HCT116 (cell line): ENCODE data around the gene IGFBP2. TPM values are rescaled to one million over a fixed set of nuclear protein-coding genes. Genes with fewer than 3 reads are reported as not detected.

Experiments
- ATAC-seq: fragments of 200-7000 bp; cut with Tn5 transposase; 2 replicates; pipeline ENCODE4 v1.9.1; 2020; ENCODE audit warnings: mild to moderate bottlenecking, moderate library complexity
- BruUV-seq: library from RNA; stranded (reverse); fragments of 400-500 nt; replicated peaks from 2 replicates; lab custom pipeline; 2021; lab: Mats Ljungman, UMichigan
- CTCF ChIA-PET: fragments of 300-600 bp; sonication (Branson Sonifier 250); formaldehyde crosslinking; loops from one replicate; lab custom pipeline; 2021; ENCODE audit warnings: antibody characterized with exemption; lab: Charles Lee
- POLR2A ChIA-PET: fragments of 300-600, 350-600 bp; sonication (Branson Sonifier 250); formaldehyde crosslinking; loops from one replicate; lab custom pipeline; 2021; ENCODE audit warnings: antibody characterized with exemption; lab: Charles Lee
- RAD21 ChIA-PET, 2 experiments: fragments of 300-600 bp; sonication (Branson Sonifier 250); formaldehyde crosslinking; loops; one replicate each; lab custom pipeline; 2023; ENCODE audit warnings: low total read pairs in 2 of 2; ENCODE audit not compliant: uncharacterized antibody in 2 of 2, unreplicated experiment in 2 of 2, low non-redundant PET in 1 of 2; lab: Charles Lee
- DNase-seq: peaks from one replicate; pipeline ENCODE4 v3.0.0-alpha.2; 2010; ENCODE audit warnings: low read depth, low spot score
- H2AFZ ChIP-seq: fragments of 200-600 bp; shearing (Covaris generic), sonication (generic); 2 replicates; pipeline ENCODE4 v1.6.1; 2017; ENCODE audit warnings: low read depth, mixed run types, mixed read lengths, antibody characterized with exemption, low read length; ENCODE audit not compliant: poor library complexity, severe bottlenecking
- H3K27ac ChIP-seq: 2 replicates; pipeline ENCODE4 v1.5.1; 2012; ENCODE audit warnings: low read depth, low read length
- H3K27me3 ChIP-seq: fragments of 200-600 bp; sonication (generic); 2 replicates; pipeline ENCODE4 v1.6.1; 2016; ENCODE audit warnings: mixed run types, low read length, mixed read lengths; ENCODE audit not compliant: insufficient read depth
- H3K36me3 ChIP-seq, 2 experiments: fragments of 200-500 bp in 1 of 2; fragments of 200-600 bp in 1 of 2; sonication (Bioruptor generic) in 1 of 2; sonication (generic) in 1 of 2; 2 replicates each; pipeline versions ENCODE4 v1.5.1 to v1.6.1; 2014 to 2016; ENCODE audit warnings: low read length in 2 of 2, inconsistent platforms in 1 of 2, mixed read lengths in 1 of 2, mixed run types in 1 of 2; ENCODE audit not compliant: insufficient read depth in 2 of 2, control insufficient read depth in 1 of 2
- H3K4me1 ChIP-seq, 2 experiments: fragments of 200-600 bp in 1 of 2; sonication (generic) in 1 of 2; 2 replicates each; pipeline versions ENCODE4 v1.5.1 to v1.6.1; 2012 to 2017; ENCODE audit warnings: low read length in 2 of 2, inconsistent platforms in 1 of 2, mild to moderate bottlenecking in 1 of 2, mixed read lengths in 1 of 2, mixed run types in 1 of 2, moderate library complexity in 1 of 2; ENCODE audit not compliant: insufficient read depth in 2 of 2, control insufficient read depth in 1 of 2
- H3K4me2 ChIP-seq: fragments of 200-600 bp; sonication (generic); 2 replicates; pipeline ENCODE4 v1.6.1; 2017; ENCODE audit warnings: mixed run types, low read length, mixed read lengths
- H3K4me3 ChIP-seq, 2 experiments: fragments of 200-600 bp in 1 of 2; sonication (generic) in 1 of 2; replicated peaks in 1 of 2; 2 replicates each; pipeline ENCODE4 v1.5.1; 2011 to 2016; ENCODE audit warnings: low read length in 2 of 2, control low read depth in 1 of 2, low read depth in 1 of 2, mild to moderate bottlenecking in 1 of 2, mixed read lengths in 1 of 2, mixed run types in 1 of 2
- H3K79me2 ChIP-seq: fragments of 200-600 bp; sonication (generic); 2 replicates; pipeline ENCODE4 v1.6.1; 2017; ENCODE audit warnings: mild to moderate bottlenecking, mixed run types, low read length, moderate library complexity, mixed read lengths; ENCODE audit not compliant: insufficient read depth
- H3K9ac ChIP-seq: fragments of 200-600 bp; sonication (generic); 2 replicates; pipeline ENCODE4 v1.6.1; 2016; ENCODE audit warnings: low read length, mixed read lengths
- H3K9me2 ChIP-seq: fragments of 200-600 bp; sonication (generic), shearing (Covaris generic); 2 replicates; pipeline ENCODE4 v1.6.1; 2017; ENCODE audit warnings: mixed run types, mild to moderate bottlenecking, moderate library complexity; ENCODE audit not compliant: insufficient read depth
- H3K9me3 ChIP-seq, 2 experiments: fragments of 200-500 bp in 1 of 2; fragments of 200-600 bp in 1 of 2; sonication (Bioruptor generic) in 1 of 2; sonication (generic) in 1 of 2; 2 replicates each; pipeline ENCODE4 v1.6.1; 2014 to 2017; ENCODE audit warnings: low read length in 2 of 2, mixed read lengths in 2 of 2, inconsistent platforms in 1 of 2, low read depth in 1 of 2, mild to moderate bottlenecking in 1 of 2, mixed run types in 1 of 2, moderate library complexity in 1 of 2; ENCODE audit not compliant: control insufficient read depth in 1 of 2, insufficient read depth in 1 of 2
- H4K20me1 ChIP-seq: fragments of 200-600 bp; sonication (generic), shearing (Covaris generic); 2 replicates; pipeline ENCODE4 v1.6.1; 2017; ENCODE audit warnings: mixed run types, mild to moderate bottlenecking, moderate library complexity; ENCODE audit not compliant: insufficient read depth
- CBX3 ChIP-seq: IDR thresholded peaks from 2 replicates; pipeline ENCODE4 v1.6.1; 2012; ENCODE audit warnings: low read depth
- EGR1 ChIP-seq: IDR thresholded peaks from 2 replicates; pipeline ENCODE4 v1.6.1; 2012; ENCODE audit warnings: low read depth
- ELF1 ChIP-seq: IDR thresholded peaks from 2 replicates; pipeline ENCODE4 v1.6.1; 2012; ENCODE audit warnings: low read depth, borderline replicate concordance
- JUND ChIP-seq: IDR thresholded peaks from 2 replicates; pipeline ENCODE4 v1.6.1; 2012
- POLR2AphosphoS5 ChIP-seq: IDR thresholded peaks from 2 replicates; pipeline ENCODE4 v1.6.1; 2011; ENCODE audit warnings: mild to moderate bottlenecking, low read depth, low read length, moderate library complexity
- SIN3A ChIP-seq: IDR thresholded peaks from 2 replicates; pipeline ENCODE4 v1.6.1; 2012; ENCODE audit warnings: low read depth
- ZFX ChIP-seq: fragments of 450-650 bp; IDR thresholded peaks from 2 replicates; pipeline ENCODE4 v1.6.1; 2017
- ZNF274 ChIP-seq: fragments of 200-500 bp; sonication (Bioruptor generic); IDR thresholded peaks from 2 replicates; pipeline ENCODE4 v1.6.1; 2014; ENCODE audit warnings: mild to moderate bottlenecking, low read depth, low read length, inconsistent platforms
- intact Hi-C: fragments of 100-400 bp; cut with micrococcal nuclease; formaldehyde crosslinking; loops from 2 replicates; pipeline ENCODE4 v1.10.0; 2022
- total RNA-seq: library from RNA; stranded (reverse); gene quantifications from one replicate; pipeline ENCODE4 v1.2.1, GENCODE V29; 2021; ENCODE audit not compliant: unreplicated experiment
- TF ChIP-seq, protein P1 (sequence below), 3 experiments: fragments of 200-600 bp in 1 of 3; sonication (generic) in 1 of 3; IDR thresholded peaks in 2 of 3; conservative IDR thresholded peaks in 1 of 3; 2 replicates each; pipeline ENCODE4 v1.5.1; 2012 to 2017; ENCODE audit warnings: low read depth in 2 of 3, low read length in 2 of 3, antibody characterized with exemption in 1 of 3, borderline replicate concordance in 1 of 3, control low read depth in 1 of 3, mild to moderate bottlenecking in 1 of 3, mixed read lengths in 1 of 3, mixed run types in 1 of 3, moderate library complexity in 1 of 3; ENCODE audit not compliant: insufficient read depth in 1 of 3
- TF ChIP-seq, protein P2 (sequence below): IDR thresholded peaks from 2 replicates; pipeline ENCODE4 v1.6.1; 2011; ENCODE audit warnings: mild to moderate bottlenecking, low read length, moderate library complexity; ENCODE audit not compliant: insufficient replicate concordance; ENCODE audit errors: extremely low read depth

The IGFBP2 gene
- total RNA-seq, 1 experiment from 2014 or later, result 143 TPM

DNA sequence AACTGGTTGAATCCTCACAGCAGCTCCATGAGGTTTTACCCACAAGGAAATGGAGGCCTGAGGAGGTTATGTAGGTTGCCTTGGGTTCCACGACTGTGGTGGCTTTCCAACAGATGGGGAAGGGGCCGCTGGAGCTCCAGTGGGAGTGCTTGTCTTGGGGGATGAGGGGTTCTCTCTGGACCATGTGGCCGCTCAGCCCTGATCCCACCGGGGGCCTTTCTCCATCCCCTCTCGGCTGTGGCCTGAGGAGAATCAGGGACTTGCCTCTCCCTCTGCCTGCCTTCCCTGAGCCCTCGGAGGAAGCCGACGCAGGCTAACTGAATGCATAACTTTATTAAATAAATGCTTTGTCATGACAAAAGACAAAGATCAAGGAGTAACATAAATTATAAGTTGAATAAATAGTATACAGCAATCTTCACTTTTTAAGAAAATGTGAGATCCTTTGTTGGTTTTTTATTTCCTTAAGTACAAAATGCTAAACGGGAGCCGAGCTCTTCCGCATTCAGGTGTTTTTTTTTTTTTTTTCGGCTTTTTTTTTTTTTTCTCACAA is 38.6 kb downstream of the IGFBP2 start:
- no peak overlapping the region for H3K4me3 ChIP-seq
- H3K4me2 ChIP-seq, result no peak overlapping the region
- no peak overlapping the region for H2AFZ ChIP-seq
- no peaks in the 10 kb centered on the region for H3K9me2 ChIP-seq
- no peaks in the 10 kb centered on the region for H3K27me3 ChIP-seq
- no peaks in the 10 kb centered on the region for H3K36me3 ChIP-seq
- H4K20me1 ChIP-seq, result no peaks in the 10 kb centered on the region
- H3K4me1 ChIP-seq, result no peaks in the 10 kb centered on the region
- TF ChIP-seq JUND (no peak), POLR2AphosphoS5 (no peak), SIN3A (no peak), EGR1 (no peak)
- no peak for ATAC-seq
- RAD21 ChIA-PET, result interaction anchor here in 1 of 2 experiments (0.7 kb wide), 1 partner anchor 162 kb away, joined by 3 read pairs; no protein-coding TSS in a partner anchor
- H3K79me2 ChIP-seq, result no peaks in the 10 kb centered on the region
- no TSS peak for BruUV-seq
- H3K9ac ChIP-seq, result no peak overlapping the region
- CTCF ChIA-PET, result no interaction called here
- POLR2A ChIA-PET, result no interaction called here
- no peak overlapping the region for H3K27ac ChIP-seq
- no peak for DNase-seq
- H3K9me3 ChIP-seq, result no peaks in the 10 kb centered on the region
- intact Hi-C loops, result no loop called here

DNA sequence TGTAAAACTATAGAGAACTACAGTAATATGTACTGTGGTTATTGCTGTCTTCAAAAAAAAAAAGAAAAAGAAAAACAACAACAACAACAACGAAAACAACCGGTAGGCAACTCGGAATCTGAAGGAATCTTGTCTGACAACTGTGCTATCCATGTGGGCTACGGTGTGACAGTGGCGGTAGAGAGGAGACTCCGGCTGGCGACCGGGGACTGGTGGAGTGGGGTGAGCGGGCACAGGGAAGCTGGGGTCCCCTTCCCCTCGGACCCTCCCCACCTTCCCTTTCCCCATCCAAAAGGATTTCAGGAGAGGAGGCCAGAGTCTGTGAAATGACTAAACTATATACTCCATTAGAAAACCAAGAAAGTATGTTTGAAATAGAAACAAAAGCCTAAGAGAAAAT is 39.2 kb downstream of the IGFBP2 start:
- H4K20me1 ChIP-seq, result no peaks in the 10 kb centered on the region
- ChIA-PET RAD21 (no interaction called here), POLR2A (no interaction called here), CTCF (no interaction called here)
- H3K9me3 ChIP-seq, result no peaks in the 10 kb centered on the region
- H3K9ac ChIP-seq, result no peak overlapping the region
- no peak overlapping the region for H3K4me3 ChIP-seq
- no peak for DNase-seq
- no peak overlapping the region for H3K27ac ChIP-seq
- H3K9me2 ChIP-seq, result no peaks in the 10 kb centered on the region
- H3K36me3 ChIP-seq, result no peaks in the 10 kb centered on the region
- TF ChIP-seq ZFX (no peak), ELF1 (no peak), ZNF274 (no peak), CBX3 (no peak)
- TF ChIP-seq, protein P1, sequence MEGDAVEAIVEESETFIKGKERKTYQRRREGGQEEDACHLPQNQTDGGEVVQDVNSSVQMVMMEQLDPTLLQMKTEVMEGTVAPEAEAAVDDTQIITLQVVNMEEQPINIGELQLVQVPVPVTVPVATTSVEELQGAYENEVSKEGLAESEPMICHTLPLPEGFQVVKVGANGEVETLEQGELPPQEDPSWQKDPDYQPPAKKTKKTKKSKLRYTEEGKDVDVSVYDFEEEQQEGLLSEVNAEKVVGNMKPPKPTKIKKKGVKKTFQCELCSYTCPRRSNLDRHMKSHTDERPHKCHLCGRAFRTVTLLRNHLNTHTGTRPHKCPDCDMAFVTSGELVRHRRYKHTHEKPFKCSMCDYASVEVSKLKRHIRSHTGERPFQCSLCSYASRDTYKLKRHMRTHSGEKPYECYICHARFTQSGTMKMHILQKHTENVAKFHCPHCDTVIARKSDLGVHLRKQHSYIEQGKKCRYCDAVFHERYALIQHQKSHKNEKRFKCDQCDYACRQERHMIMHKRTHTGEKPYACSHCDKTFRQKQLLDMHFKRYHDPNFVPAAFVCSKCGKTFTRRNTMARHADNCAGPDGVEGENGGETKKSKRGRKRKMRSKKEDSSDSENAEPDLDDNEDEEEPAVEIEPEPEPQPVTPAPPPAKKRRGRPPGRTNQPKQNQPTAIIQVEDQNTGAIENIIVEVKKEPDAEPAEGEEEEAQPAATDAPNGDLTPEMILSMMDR (IDR thresholded peaks at IDR 0.05 in 2 of 3, conservative IDR thresholded peaks at IDR 0.05 in 1 of 3; ENCODE audit: borderline replicate concordance in 1 of 3, insufficient read depth in 1 of 3, low read depth in 2 of 3, low read length in 2 of 3), result no peak
- TF ChIP-seq, protein P2, sequence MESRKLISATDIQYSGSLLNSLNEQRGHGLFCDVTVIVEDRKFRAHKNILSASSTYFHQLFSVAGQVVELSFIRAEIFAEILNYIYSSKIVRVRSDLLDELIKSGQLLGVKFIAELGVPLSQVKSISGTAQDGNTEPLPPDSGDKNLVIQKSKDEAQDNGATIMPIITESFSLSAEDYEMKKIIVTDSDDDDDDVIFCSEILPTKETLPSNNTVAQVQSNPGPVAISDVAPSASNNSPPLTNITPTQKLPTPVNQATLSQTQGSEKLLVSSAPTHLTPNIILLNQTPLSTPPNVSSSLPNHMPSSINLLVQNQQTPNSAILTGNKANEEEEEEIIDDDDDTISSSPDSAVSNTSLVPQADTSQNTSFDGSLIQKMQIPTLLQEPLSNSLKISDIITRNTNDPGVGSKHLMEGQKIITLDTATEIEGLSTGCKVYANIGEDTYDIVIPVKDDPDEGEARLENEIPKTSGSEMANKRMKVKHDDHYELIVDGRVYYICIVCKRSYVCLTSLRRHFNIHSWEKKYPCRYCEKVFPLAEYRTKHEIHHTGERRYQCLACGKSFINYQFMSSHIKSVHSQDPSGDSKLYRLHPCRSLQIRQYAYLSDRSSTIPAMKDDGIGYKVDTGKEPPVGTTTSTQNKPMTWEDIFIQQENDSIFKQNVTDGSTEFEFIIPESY, result no peak
- no peak overlapping the region for H3K4me2 ChIP-seq
- BruUV-seq, result no TSS peak
- no peaks in the 10 kb centered on the region for H3K79me2 ChIP-seq
- ATAC-seq, result no peak
- H2AFZ ChIP-seq, result no peak overlapping the region
- intact Hi-C loops, result no loop called here
- H3K4me1 ChIP-seq, result no peaks in the 10 kb centered on the region
- no peaks in the 10 kb centered on the region for H3K27me3 ChIP-seq
